Measurements from ENCODE around the gene DNER. TPM values are rescaled to one million over a fixed set of nuclear protein-coding genes. Genes with fewer than 3 reads are reported as not detected.
A peak's percentile ranks its signal among the peaks of the same experiment; 100 is the strongest.

DNER gene
- total and polyA plus RNA-seq, 4 donors, result 56.5 to 446 (median 269) TPM

- Histone ChIP-seq H3K4me1 (ENCODE audit: control insufficient read depth, insufficient read depth, low read length) (peaks cover 35% of the 10 kb centered on the region), H3K36me3 (ENCODE audit: control insufficient read depth, insufficient read depth, low read length) (peaks cover 3% of the 10 kb centered on the region), H3K27me3 (ENCODE audit: control insufficient read depth, insufficient read depth, low read length) (no peaks in the 10 kb centered on the region), H3K9me3 (ENCODE audit: control insufficient read depth, insufficient read depth, low read length) (no peaks in the 10 kb centered on the region), H3K4me3 (ENCODE audit: low read depth, low read length) (no peak overlapping the region), H3K27ac (ENCODE audit: low read depth, low read length) (peak overlapping the region; percentile 77)
- peak in 5 of 6 donors; percentile 56 to 91 (median 77) for DNase-seq (ENCODE audit: low read depth in 4 of 6, low spot score in 6 of 6)
- WGBS (ENCODE audit: insufficient coverage), result 28% methylated on average over 7 of the region's 11 CpGs
Measured at GRCh38 chr2:229445501-229446211, 268.7 kb downstream of the DNER start.

GRCh38 chr2:229445019-229445418 lies 269.3 kb downstream of the DNER start:
- H3K27me3 ChIP-seq (ENCODE audit: control insufficient read depth, insufficient read depth, low read length), result no peaks in the 10 kb centered on the region
- peaks cover 35% of the 10 kb centered on the region for H3K4me1 ChIP-seq (ENCODE audit: control insufficient read depth, insufficient read depth, low read length)
- peak in 2 of 6 donors; percentile 21 to 79 for DNase-seq (ENCODE audit: low read depth in 4 of 6, low spot score in 6 of 6)
- no peak overlapping the region for H3K4me3 ChIP-seq (ENCODE audit: low read depth, low read length)
- WGBS (ENCODE audit: insufficient coverage), result 32% methylated on average over 7 of the region's 7 CpGs
- H3K9me3 ChIP-seq (ENCODE audit: control insufficient read depth, insufficient read depth, low read length), result no peaks in the 10 kb centered on the region
- H3K27ac ChIP-seq (ENCODE audit: low read depth, low read length), result peak overlapping the region; percentile 77
- H3K36me3 ChIP-seq (ENCODE audit: control insufficient read depth, insufficient read depth, low read length), result peaks cover 3% of the 10 kb centered on the region

GRCh38 chr2:229443546-229444268 lies 270.6 kb downstream of the DNER start:
- Histone ChIP-seq H3K36me3 (ENCODE audit: control insufficient read depth, insufficient read depth, low read length) (peaks cover 3% of the 10 kb centered on the region), H3K27ac (ENCODE audit: low read depth, low read length) (peak overlapping the region; percentile 77), H3K4me3 (ENCODE audit: low read depth, low read length) (no peak overlapping the region), H3K27me3 (ENCODE audit: control insufficient read depth, insufficient read depth, low read length) (no peaks in the 10 kb centered on the region), H3K9me3 (ENCODE audit: control insufficient read depth, insufficient read depth, low read length) (no peaks in the 10 kb centered on the region), H3K4me1 (ENCODE audit: control insufficient read depth, insufficient read depth, low read length) (peaks cover 35% of the 10 kb centered on the region)
- peak in 2 of 6 donors; percentile 47 to 67 for DNase-seq (ENCODE audit: low read depth in 4 of 6, low spot score in 6 of 6)
- WGBS (ENCODE audit: insufficient coverage), result 35% methylated on average over 9 of the region's 13 CpGs

GRCh38 chr2:229443141-229443540 lies 271.2 kb downstream of the DNER start:
- Histone ChIP-seq H3K9me3 (ENCODE audit: control insufficient read depth, insufficient read depth, low read length) (no peaks in the 10 kb centered on the region), H3K4me3 (ENCODE audit: low read depth, low read length) (no peak overlapping the region), H3K27me3 (ENCODE audit: control insufficient read depth, insufficient read depth, low read length) (no peaks in the 10 kb centered on the region), H3K27ac (ENCODE audit: low read depth, low read length) (peak overlapping the region; percentile 12), H3K4me1 (ENCODE audit: control insufficient read depth, insufficient read depth, low read length) (peaks cover 35% of the 10 kb centered on the region), H3K36me3 (ENCODE audit: control insufficient read depth, insufficient read depth, low read length) (peaks cover 3% of the 10 kb centered on the region)
- DNase-seq (ENCODE audit: low read depth in 4 of 6, low spot score in 6 of 6), result peak in 1 of 6 donors; percentile 26
- WGBS (ENCODE audit: insufficient coverage), result 48% methylated on average over 2 of the region's 3 CpGs

GRCh38 chr2:229438430-229439159 lies 275.8 kb downstream of the DNER start:
- Histone ChIP-seq H3K4me3 (ENCODE audit: low read depth, low read length) (no peak overlapping the region), H3K27me3 (ENCODE audit: control insufficient read depth, insufficient read depth, low read length) (no peaks in the 10 kb centered on the region), H3K36me3 (ENCODE audit: control insufficient read depth, insufficient read depth, low read length) (no peaks in the 10 kb centered on the region), H3K9me3 (ENCODE audit: control insufficient read depth, insufficient read depth, low read length) (peaks cover 3% of the 10 kb centered on the region), H3K4me1 (ENCODE audit: control insufficient read depth, insufficient read depth, low read length) (peaks cover 3% of the 10 kb centered on the region), H3K27ac (ENCODE audit: low read depth, low read length) (no peak overlapping the region)
- DNase-seq (ENCODE audit: low read depth in 4 of 6, low spot score in 6 of 6), result no peak
- 100% methylated on average over 2 of the region's 6 CpGs for WGBS (ENCODE audit: insufficient coverage)

GRCh38 chr2:229437467-229437866 lies 276.9 kb downstream of the DNER start:
- Histone ChIP-seq H3K27ac (ENCODE audit: low read depth, low read length) (no peak overlapping the region), H3K4me3 (ENCODE audit: low read depth, low read length) (no peak overlapping the region), H3K36me3 (ENCODE audit: control insufficient read depth, insufficient read depth, low read length) (no peaks in the 10 kb centered on the region), H3K9me3 (ENCODE audit: control insufficient read depth, insufficient read depth, low read length) (peaks cover 3% of the 10 kb centered on the region), H3K4me1 (ENCODE audit: control insufficient read depth, insufficient read depth, low read length) (no peaks in the 10 kb centered on the region), H3K27me3 (ENCODE audit: control insufficient read depth, insufficient read depth, low read length) (no peaks in the 10 kb centered on the region)
- no peak for DNase-seq (ENCODE audit: low read depth in 4 of 6, low spot score in 6 of 6)
- no CpG with 5 or more reads among the region's 2 CpGs for WGBS (ENCODE audit: insufficient coverage)

GRCh38 chr2:229434187-229434586 lies 280.2 kb downstream of the DNER start:
- Histone ChIP-seq H3K9me3 (ENCODE audit: control insufficient read depth, insufficient read depth, low read length) (peaks cover 3% of the 10 kb centered on the region), H3K36me3 (ENCODE audit: control insufficient read depth, insufficient read depth, low read length) (no peaks in the 10 kb centered on the region), H3K4me3 (ENCODE audit: low read depth, low read length) (no peak overlapping the region), H3K27ac (ENCODE audit: low read depth, low read length) (no peak overlapping the region), H3K27me3 (ENCODE audit: control insufficient read depth, insufficient read depth, low read length) (no peaks in the 10 kb centered on the region), H3K4me1 (ENCODE audit: control insufficient read depth, insufficient read depth, low read length) (no peaks in the 10 kb centered on the region)
- DNase-seq (ENCODE audit: low read depth in 4 of 6, low spot score in 6 of 6), result no peak
- WGBS (ENCODE audit: insufficient coverage), result 63% methylated on average over 1 of the region's 2 CpGs

GRCh38 chr2:229433351-229433750 lies 281.0 kb downstream of the DNER start:
- H3K27ac ChIP-seq (ENCODE audit: low read depth, low read length), result no peak overlapping the region
- no CpG with 5 or more reads among the region's 5 CpGs for WGBS (ENCODE audit: insufficient coverage)
- no peaks in the 10 kb centered on the region for H3K4me1 ChIP-seq (ENCODE audit: control insufficient read depth, insufficient read depth, low read length)
- H3K27me3 ChIP-seq (ENCODE audit: control insufficient read depth, insufficient read depth, low read length), result no peaks in the 10 kb centered on the region
- H3K9me3 ChIP-seq (ENCODE audit: control insufficient read depth, insufficient read depth, low read length), result peaks cover 3% of the 10 kb centered on the region
- no peaks in the 10 kb centered on the region for H3K36me3 ChIP-seq (ENCODE audit: control insufficient read depth, insufficient read depth, low read length)
- no peak overlapping the region for H3K4me3 ChIP-seq (ENCODE audit: low read depth, low read length)
- DNase-seq (ENCODE audit: low read depth in 4 of 6, low spot score in 6 of 6), result no peak

GRCh38 chr2:229431327-229431954 lies 282.9 kb downstream of the DNER start:
- Histone ChIP-seq H3K9me3 (ENCODE audit: control insufficient read depth, insufficient read depth, low read length) (peaks cover 3% of the 10 kb centered on the region), H3K27ac (ENCODE audit: low read depth, low read length) (no peak overlapping the region), H3K4me3 (ENCODE audit: low read depth, low read length) (no peak overlapping the region), H3K4me1 (ENCODE audit: control insufficient read depth, insufficient read depth, low read length) (no peaks in the 10 kb centered on the region), H3K27me3 (ENCODE audit: control insufficient read depth, insufficient read depth, low read length) (no peaks in the 10 kb centered on the region), H3K36me3 (ENCODE audit: control insufficient read depth, insufficient read depth, low read length) (no peaks in the 10 kb centered on the region)
- 63% methylated on average over 1 of the region's 2 CpGs for WGBS (ENCODE audit: insufficient coverage)
- peak in 3 of 6 donors; percentile 62 to 93 (median 87) for DNase-seq (ENCODE audit: low read depth in 4 of 6, low spot score in 6 of 6)

Data from spinal cord (tissue), 10 donors.